GM12878 (cell line): ENCODE data around the gene ATP2C2. TPM values are rescaled to one million over a fixed set of nuclear protein-coding genes. Genes with fewer than 3 reads are reported as not detected.

Experiments used
- ATAC-seq: fragments of 200-7000 bp; cut with Tn5 transposase; 3 replicates; pipeline ENCODE4 v1.9.1; 2020; ENCODE audit warnings: mild to moderate bottlenecking, moderate library complexity
- BruUV-seq: library from RNA; stranded (reverse); fragments of 400-500 nt; replicated peaks from 2 replicates; lab custom pipeline; 2021; lab: Mats Ljungman, UMichigan
- CTCF ChIA-PET: fragments of 300-600 bp; sonication (Branson Sonifier 250); formaldehyde crosslinking; extraction: SDS; loops from one replicate; lab custom pipeline; 2021; ENCODE audit warnings: inconsistent platforms; lab: Yijun Ruan, JAX
- POLR2A ChIA-PET: fragments of 350-600 bp; formaldehyde crosslinking; extraction: SDS; loops from one replicate; lab custom pipeline; 2021; ENCODE audit warnings: inconsistent platforms; lab: Charles Lee
- RAD21 ChIA-PET: fragments of 300-600 bp; sonication (Branson Sonifier 250); formaldehyde crosslinking; loops from one replicate; lab custom pipeline; 2023; ENCODE audit warnings: antibody characterized with exemption; ENCODE audit not compliant: unreplicated experiment; lab: Charles Lee
- SMC1A ChIA-PET: fragments of 300-600 bp; sonication (Branson Sonifier 250); formaldehyde crosslinking; loops from one replicate; lab custom pipeline; 2023; ENCODE audit not compliant: unreplicated experiment, uncharacterized antibody; lab: Charles Lee
- DNase-seq: peaks from one replicate; pipeline ENCODE4 v3.0.0-alpha.2; 2011; ENCODE audit warnings: low read depth, low spot score
- FAIRE-seq: peaks from 3 replicates; lab custom pipeline; 2011; peaks lifted over from hg19 to GRCh38; lab: Jason Lieb, UNC
- H2AFZ ChIP-seq: 2 replicates; pipeline ENCODE4 v1.6.0; 2011; ENCODE audit warnings: low read depth, low read length, control low read depth; ENCODE audit not compliant: control insufficient read depth
- H3K27ac ChIP-seq: 2 replicates; pipeline ENCODE4 v1.5.1; 2011; ENCODE audit warnings: control low read depth; ENCODE audit not compliant: control insufficient read depth, insufficient read depth
- H3K27me3 ChIP-seq, 2 experiments: replicated peaks in 1 of 2; 2 replicates each; pipeline versions ENCODE4 v1.6.0 to v1.6.1; 2011; ENCODE audit warnings: low read length in 1 of 2; ENCODE audit not compliant: control insufficient read depth in 2 of 2, insufficient read depth in 2 of 2
- H3K36me3 ChIP-seq, 2 experiments: 2 replicates each; pipeline ENCODE4 v1.5.1; 2011; ENCODE audit warnings: low read length in 1 of 2; ENCODE audit not compliant: control insufficient read depth in 2 of 2, insufficient read depth in 2 of 2
- H3K4me1 ChIP-seq: 2 replicates; pipeline ENCODE4 v1.6.1; 2011; ENCODE audit warnings: mild to moderate bottlenecking, low read length, moderate library complexity, mixed read lengths; ENCODE audit not compliant: control insufficient read depth, insufficient read depth
- H3K4me2 ChIP-seq: 2 replicates; pipeline ENCODE4 v1.6.0; 2011; ENCODE audit warnings: control low read depth; ENCODE audit not compliant: control insufficient read depth, insufficient read depth
- H3K4me3 ChIP-seq: fragments of 200-600 bp; sonication (generic); 2 replicates; pipeline ENCODE4 v1.5.1; 2016
- H3K79me2 ChIP-seq: 2 replicates; pipeline ENCODE4 v1.6.0; 2011; ENCODE audit warnings: low read length; ENCODE audit not compliant: control insufficient read depth, insufficient read depth
- H3K9ac ChIP-seq: 2 replicates; pipeline ENCODE4 v1.8.0; 2011; ENCODE audit warnings: low read length, control low read depth, mixed read lengths; ENCODE audit not compliant: control insufficient read depth, insufficient read depth
- H3K9me3 ChIP-seq: replicated peaks from 3 replicates; pipeline ENCODE4 v1.5.1; 2011; ENCODE audit warnings: mild to moderate bottlenecking, low read length; ENCODE audit not compliant: control insufficient read depth, insufficient read depth
- H4K20me1 ChIP-seq: 2 replicates; pipeline ENCODE4 v1.6.0; 2011; ENCODE audit not compliant: control insufficient read depth, insufficient read depth
- CBX5 ChIP-seq: sonication (generic); IDR thresholded peaks from 2 replicates; pipeline ENCODE4 v1.6.1; 2016; ENCODE audit warnings: low read depth, moderate library complexity, mild to moderate bottlenecking, inconsistent platforms
- HDGF ChIP-seq: fragments of 450-650 bp; IDR thresholded peaks from 2 replicates; pipeline ENCODE4 v1.6.1; 2016; ENCODE audit warnings: antibody characterized with exemption
- JUND ChIP-seq: IDR thresholded peaks from 2 replicates; pipeline ENCODE4 v1.6.1; 2012; ENCODE audit warnings: low read depth, mild to moderate bottlenecking, low read length, improper control_type of control experiment, moderate library complexity
- KAT2A ChIP-seq: conservative IDR thresholded peaks from 2 replicates; pipeline ENCODE4 v1.6.1; 2011; ENCODE audit warnings: low read depth, low read length; ENCODE audit not compliant: control insufficient read depth
- MXI1 ChIP-seq: fragments of 150-350 bp; IDR thresholded peaks from 2 replicates; pipeline ENCODE4 v1.6.1; 2011; ENCODE audit warnings: low read depth, mild to moderate bottlenecking, inconsistent platforms, low read length, improper control_type of control experiment
- NBN ChIP-seq: fragments of 450-650 bp; IDR thresholded peaks from 2 replicates; pipeline ENCODE4 v1.6.1; 2016
- PML ChIP-seq: IDR thresholded peaks from 2 replicates; pipeline ENCODE4 v1.6.1; 2012; ENCODE audit warnings: low read length, inconsistent platforms
- TCF12 ChIP-seq: IDR thresholded peaks from 2 replicates; pipeline ENCODE4 v1.6.1; 2011; ENCODE audit warnings: low read depth, mild to moderate bottlenecking, low read length
- WGBS: methylation state at CpG from one replicate; pipeline ENCODE4 v1.1.6; 2016; ENCODE audit warnings: low lambda C conversion rate; ENCODE audit not compliant: insufficient replicate concordance, insufficient coverage; ENCODE audit errors: missing lambda C conversion rate; 5-methylcytosine and 5-hydroxymethylcytosine counted together
- in situ Hi-C: fragments of 300-500 bp; cut with MboI; formaldehyde crosslinking; loops from 9 replicates; pipeline ENCODE4 v1.14.3; 2018; ENCODE audit warnings: mixed read lengths
- intact Hi-C: fragments of 100-400 bp; cut with micrococcal nuclease; formaldehyde crosslinking; loops from one replicate; pipeline ENCODE4 v1.14.2; 2022; ENCODE audit not compliant: unreplicated experiment
- polyA plus RNA-seq, 11 experiments: library from polyadenylated mRNA; depleted of rRNA in 4 of 11; unstranded in 6 of 11; stranded (reverse) in 5 of 11; fragments of >200 nt; fragmentation: Nextera tagmentation in 4 of 11; fragmentation: Illumina TruSeq in 1 of 11; extraction: Ambion mirVana in 4 of 11; extraction: Trizol in 1 of 11; gene quantifications; 1 replicate in 1 of 11; 2 replicates in 10 of 11; pipeline versions ENCODE4 v1.2.1 to v1.2.3, GENCODE V29; 2011 to 2016; ENCODE audit warnings: inconsistent platforms in 2 of 11, missing spikeins in 2 of 11, low read depth in 1 of 11
- total RNA-seq, 4 experiments: library from RNA; depleted of rRNA in 3 of 4; stranded (reverse); fragments of >200 nt in 3 of 4; fragmentation: Illumina TruSeq in 1 of 4; extraction: Trizol in 1 of 4; gene quantifications; 2 replicates each; pipeline versions ENCODE4 v1.2.1 to v1.2.3, GENCODE V29; 2013 to 2021
- TF ChIP-seq, protein P1 (sequence below): fragments of 450-650 bp; conservative IDR thresholded peaks from 2 replicates; pipeline ENCODE4 v1.6.1; 2017; ENCODE audit warnings: mild to moderate bottlenecking, moderate library complexity

The ATP2C2 gene
- total and polyA plus RNA-seq, 10 of the 15 experiments (the other 5 are each of a cell fraction or from before 2014, with no cell fraction given) = 0.05 to 0.19 TPM; not detected in 8

DNA sequence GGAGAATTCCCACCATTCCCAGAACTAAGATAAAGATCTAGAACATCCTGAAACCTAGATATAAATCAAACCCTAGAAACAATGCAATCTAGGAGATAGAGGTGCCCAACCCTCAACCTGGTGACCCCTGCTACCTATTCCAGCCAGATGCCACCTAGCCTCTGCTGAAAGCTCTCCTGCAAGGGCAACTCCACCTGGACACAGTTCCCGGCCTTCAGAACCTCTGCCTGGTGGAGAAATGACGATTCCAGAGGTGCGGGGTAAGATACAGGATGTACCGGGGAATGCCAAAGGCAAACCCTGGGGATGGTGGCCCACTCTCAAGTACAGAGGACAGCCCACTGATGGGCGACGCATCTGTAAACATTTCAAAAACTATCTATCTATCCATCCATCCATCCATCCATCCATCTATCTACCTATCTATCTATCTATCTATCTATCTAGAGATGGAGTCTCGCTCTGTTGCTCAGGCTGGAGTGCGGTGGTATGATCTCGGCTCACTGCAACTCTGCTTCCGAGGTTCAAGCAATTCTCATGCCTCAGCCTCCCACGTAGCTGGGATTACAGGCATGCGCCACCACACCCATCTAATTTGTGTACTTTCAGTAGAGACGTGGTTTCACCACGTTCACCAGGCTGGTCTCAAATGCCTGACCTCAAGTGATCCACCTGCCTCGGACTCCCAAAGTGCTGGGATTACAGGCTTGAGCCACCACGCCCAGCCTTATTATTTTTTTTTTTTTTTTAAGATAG, 117.1 kb downstream of the ATP2C2 start:
- Histone ChIP-seq H3K9ac (no peak overlapping the region), H4K20me1 (no peaks in the 10 kb centered on the region), H3K4me2 (no peak overlapping the region)
- CTCF ChIA-PET = no interaction called here
- intact Hi-C loops = loop anchor here (2.0 to 5.0 kb wide), 2 partner anchors 209 to 403 kb away; no protein-coding TSS in a partner anchor
- SMC1A ChIA-PET = no interaction called here
- POLR2A ChIA-PET = no interaction called here
- RAD21 ChIA-PET = no interaction called here
- no peak for DNase-seq
- 79% methylated on average over 16 of the region's 16 CpGs for WGBS
- TF ChIP-seq PML = no peak
- TF ChIP-seq KAT2A = no peak
- TF ChIP-seq CBX5 = no peak
- TF ChIP-seq MXI1 = no peak
- TF ChIP-seq NBN = no peak
- no peak for TF ChIP-seq JUND
- TF ChIP-seq, protein P1, sequence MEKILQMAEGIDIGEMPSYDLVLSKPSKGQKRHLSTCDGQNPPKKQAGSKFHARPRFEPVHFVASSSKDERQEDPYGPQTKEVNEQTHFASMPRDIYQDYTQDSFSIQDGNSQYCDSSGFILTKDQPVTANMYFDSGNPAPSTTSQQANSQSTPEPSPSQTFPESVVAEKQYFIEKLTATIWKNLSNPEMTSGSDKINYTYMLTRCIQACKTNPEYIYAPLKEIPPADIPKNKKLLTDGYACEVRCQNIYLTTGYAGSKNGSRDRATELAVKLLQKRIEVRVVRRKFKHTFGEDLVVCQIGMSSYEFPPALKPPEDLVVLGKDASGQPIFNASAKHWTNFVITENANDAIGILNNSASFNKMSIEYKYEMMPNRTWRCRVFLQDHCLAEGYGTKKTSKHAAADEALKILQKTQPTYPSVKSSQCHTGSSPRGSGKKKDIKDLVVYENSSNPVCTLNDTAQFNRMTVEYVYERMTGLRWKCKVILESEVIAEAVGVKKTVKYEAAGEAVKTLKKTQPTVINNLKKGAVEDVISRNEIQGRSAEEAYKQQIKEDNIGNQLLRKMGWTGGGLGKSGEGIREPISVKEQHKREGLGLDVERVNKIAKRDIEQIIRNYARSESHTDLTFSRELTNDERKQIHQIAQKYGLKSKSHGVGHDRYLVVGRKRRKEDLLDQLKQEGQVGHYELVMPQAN = no peak
- TF ChIP-seq TCF12 = no peak
- no peak for TF ChIP-seq HDGF
- TF ChIP-seq, all 136 proteins: peak for 0
- no peak for FAIRE-seq
- Histone ChIP-seq H3K9me3 (no peaks in the 10 kb centered on the region), H3K27me3 (no peaks in the 10 kb centered on the region), H2AFZ (no peak overlapping the region), H3K4me1 (no peaks in the 10 kb centered on the region), H3K4me3 (no peak overlapping the region), H3K27ac (no peak overlapping the region), H3K79me2 (no peaks in the 10 kb centered on the region), H3K36me3 (no peaks in the 10 kb centered on the region; a peak in 2 of 4 replicates)
- no peak for ATAC-seq
- in situ Hi-C loops = no loop called here
- BruUV-seq = no TSS peak
